ENCODE results near the gene CSF3.

Gene CSF3

DNA sequence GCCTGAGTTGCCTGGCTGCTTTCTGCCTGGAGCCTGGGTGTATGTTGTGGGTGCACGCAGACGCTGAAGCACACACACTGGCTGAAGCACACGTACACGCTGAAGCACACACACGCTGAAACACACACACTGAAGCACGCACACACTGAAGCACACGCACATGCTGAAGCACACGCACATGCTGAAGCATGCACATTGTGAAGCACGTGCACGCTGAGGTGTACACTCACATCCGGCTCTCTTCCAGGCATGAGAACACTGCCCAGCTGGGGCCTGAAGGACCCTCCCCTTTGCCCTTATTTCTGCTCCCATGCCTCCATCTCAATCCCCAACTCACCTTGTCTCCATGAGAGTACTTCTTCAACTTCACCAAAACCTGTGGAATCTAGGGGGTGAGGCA lies 16.5 kb downstream of the CSF3 start:
- TF ChIP-seq ARNTL (CRISPR knock-in tag; IDR thresholded peaks at IDR 0.05; ENCODE audit: borderline replicate concordance, low read depth) (no peak), ESRRG (CRISPR knock-in tag; IDR thresholded peaks at IDR 0.05) (no peak), ISL1 (CRISPR knock-in tag; IDR thresholded peaks at IDR 0.05) (no peak), CSDC2 (CRISPR knock-in tag; IDR thresholded peaks at IDR 0.05) (no peak), SNAI2 (CRISPR knock-in tag; IDR thresholded peaks at IDR 0.05) (no peak), ZNF70 (CRISPR knock-in tag; IDR thresholded peaks at IDR 0.05) (no peak), TOX (CRISPR knock-in tag; IDR thresholded peaks at IDR 0.05; ENCODE audit: borderline replicate concordance) (no peak), ZFP30 (CRISPR knock-in tag; IDR thresholded peaks at IDR 0.05) (no peak), ZNF565 (CRISPR knock-in tag; conservative IDR thresholded peaks at IDR 0.05; ENCODE audit: low read depth) (no peak), TCF4 (CRISPR knock-in tag; IDR thresholded peaks at IDR 0.05; ENCODE audit: borderline replicate concordance) (no peak), GLIS3 (CRISPR knock-in tag; IDR thresholded peaks at IDR 0.05) (no peak)
- TF ChIP-seq, protein P1, sequence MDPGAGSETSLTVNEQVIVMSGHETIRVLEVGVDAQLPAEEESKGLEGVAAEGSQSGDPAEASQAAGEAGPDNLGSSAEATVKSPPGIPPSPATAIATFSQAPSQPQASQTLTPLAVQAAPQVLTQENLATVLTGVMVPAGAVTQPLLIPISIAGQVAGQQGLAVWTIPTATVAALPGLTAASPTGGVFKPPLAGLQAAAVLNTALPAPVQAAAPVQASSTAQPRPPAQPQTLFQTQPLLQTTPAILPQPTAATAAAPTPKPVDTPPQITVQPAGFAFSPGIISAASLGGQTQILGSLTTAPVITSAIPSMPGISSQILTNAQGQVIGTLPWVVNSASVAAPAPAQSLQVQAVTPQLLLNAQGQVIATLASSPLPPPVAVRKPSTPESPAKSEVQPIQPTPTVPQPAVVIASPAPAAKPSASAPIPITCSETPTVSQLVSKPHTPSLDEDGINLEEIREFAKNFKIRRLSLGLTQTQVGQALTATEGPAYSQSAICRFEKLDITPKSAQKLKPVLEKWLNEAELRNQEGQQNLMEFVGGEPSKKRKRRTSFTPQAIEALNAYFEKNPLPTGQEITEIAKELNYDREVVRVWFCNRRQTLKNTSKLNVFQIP (CRISPR knock-in tag; IDR thresholded peaks at IDR 0.05; ENCODE audit: borderline replicate concordance, low read depth), result no peak
- TF ChIP-seq, protein P2, sequence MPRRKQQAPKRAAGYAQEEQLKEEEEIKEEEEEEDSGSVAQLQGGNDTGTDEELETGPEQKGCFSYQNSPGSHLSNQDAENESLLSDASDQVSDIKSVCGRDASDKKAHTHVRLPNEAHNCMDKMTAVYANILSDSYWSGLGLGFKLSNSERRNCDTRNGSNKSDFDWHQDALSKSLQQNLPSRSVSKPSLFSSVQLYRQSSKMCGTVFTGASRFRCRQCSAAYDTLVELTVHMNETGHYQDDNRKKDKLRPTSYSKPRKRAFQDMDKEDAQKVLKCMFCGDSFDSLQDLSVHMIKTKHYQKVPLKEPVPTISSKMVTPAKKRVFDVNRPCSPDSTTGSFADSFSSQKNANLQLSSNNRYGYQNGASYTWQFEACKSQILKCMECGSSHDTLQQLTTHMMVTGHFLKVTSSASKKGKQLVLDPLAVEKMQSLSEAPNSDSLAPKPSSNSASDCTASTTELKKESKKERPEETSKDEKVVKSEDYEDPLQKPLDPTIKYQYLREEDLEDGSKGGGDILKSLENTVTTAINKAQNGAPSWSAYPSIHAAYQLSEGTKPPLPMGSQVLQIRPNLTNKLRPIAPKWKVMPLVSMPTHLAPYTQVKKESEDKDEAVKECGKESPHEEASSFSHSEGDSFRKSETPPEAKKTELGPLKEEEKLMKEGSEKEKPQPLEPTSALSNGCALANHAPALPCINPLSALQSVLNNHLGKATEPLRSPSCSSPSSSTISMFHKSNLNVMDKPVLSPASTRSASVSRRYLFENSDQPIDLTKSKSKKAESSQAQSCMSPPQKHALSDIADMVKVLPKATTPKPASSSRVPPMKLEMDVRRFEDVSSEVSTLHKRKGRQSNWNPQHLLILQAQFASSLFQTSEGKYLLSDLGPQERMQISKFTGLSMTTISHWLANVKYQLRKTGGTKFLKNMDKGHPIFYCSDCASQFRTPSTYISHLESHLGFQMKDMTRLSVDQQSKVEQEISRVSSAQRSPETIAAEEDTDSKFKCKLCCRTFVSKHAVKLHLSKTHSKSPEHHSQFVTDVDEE (CRISPR knock-in tag; IDR thresholded peaks at IDR 0.05), result no peak
- TF ChIP-seq, protein P3, sequence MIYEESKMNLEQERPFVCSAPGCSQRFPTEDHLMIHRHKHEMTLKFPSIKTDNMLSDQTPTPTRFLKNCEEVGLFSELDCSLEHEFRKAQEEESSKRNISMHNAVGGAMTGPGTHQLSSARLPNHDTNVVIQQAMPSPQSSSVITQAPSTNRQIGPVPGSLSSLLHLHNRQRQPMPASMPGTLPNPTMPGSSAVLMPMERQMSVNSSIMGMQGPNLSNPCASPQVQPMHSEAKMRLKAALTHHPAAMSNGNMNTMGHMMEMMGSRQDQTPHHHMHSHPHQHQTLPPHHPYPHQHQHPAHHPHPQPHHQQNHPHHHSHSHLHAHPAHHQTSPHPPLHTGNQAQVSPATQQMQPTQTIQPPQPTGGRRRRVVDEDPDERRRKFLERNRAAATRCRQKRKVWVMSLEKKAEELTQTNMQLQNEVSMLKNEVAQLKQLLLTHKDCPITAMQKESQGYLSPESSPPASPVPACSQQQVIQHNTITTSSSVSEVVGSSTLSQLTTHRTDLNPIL (CRISPR knock-in tag; IDR thresholded peaks at IDR 0.05; ENCODE audit: low read depth), result no peak
- ATAC-seq, result no peak

DNA sequence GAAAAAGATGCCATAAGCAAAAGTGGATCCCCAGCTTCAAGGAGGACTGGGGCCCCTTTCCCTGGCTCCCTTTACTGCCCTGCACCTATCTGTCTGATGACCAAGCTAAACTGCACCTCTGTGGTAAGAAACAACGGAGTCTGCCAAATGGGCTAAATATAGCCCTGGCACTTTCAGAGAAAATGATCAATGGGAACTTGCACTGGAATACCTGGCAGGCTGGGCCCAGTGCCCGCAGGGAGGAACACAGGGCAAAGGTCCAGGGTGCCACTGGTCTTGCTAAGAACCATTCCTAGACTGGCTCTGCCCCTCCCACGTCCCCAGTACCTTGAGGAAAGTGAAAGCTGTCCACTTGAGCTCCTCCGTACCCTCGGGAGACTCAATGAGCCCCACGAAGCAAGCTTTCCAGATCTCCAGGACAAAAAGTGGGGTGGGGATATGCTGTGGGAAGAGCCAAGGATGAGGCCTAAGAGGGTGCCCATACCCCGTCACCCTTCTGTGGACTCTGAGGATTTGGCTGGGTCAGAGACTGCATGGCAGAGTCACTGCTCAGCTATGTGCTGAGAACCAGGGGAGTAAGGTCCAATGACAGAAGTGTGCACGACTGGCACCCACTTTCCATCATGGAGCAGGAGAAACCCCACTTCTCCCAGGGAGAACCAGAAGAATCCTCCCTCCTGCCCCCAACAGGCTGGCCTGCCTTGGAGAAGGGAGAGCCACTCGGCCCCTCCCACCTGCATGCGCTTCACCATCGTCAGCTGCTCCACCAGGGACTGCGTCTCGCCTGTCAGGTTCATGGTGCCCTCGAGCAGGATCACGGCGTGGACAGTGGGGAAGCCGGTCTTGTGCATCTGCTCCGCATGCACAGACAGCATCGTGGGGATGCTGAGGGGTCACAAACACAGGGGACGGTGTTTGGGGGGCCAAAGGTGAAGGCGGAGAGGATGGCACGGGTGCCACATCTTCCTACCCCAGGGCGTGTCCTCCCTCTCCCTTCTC lies 17.4 kb downstream of the CSF3 start:
- TF ChIP-seq ZNF565 (CRISPR knock-in tag; conservative IDR thresholded peaks at IDR 0.05; ENCODE audit: low read depth), result no peak
- TF ChIP-seq ISL1 (CRISPR knock-in tag; IDR thresholded peaks at IDR 0.05), result no peak
- TF ChIP-seq TOX (CRISPR knock-in tag; IDR thresholded peaks at IDR 0.05; ENCODE audit: borderline replicate concordance), result no peak
- no peak for TF ChIP-seq PPARA (CRISPR knock-in tag; IDR thresholded peaks at IDR 0.05; ENCODE audit: borderline replicate concordance)
- TF ChIP-seq TCF4 (CRISPR knock-in tag; IDR thresholded peaks at IDR 0.05; ENCODE audit: borderline replicate concordance), result no peak
- TF ChIP-seq ZNF70 (CRISPR knock-in tag; IDR thresholded peaks at IDR 0.05), result no peak
- no peak for TF ChIP-seq CSDC2 (CRISPR knock-in tag; IDR thresholded peaks at IDR 0.05)
- TF ChIP-seq OSR1 (CRISPR knock-in tag; IDR thresholded peaks at IDR 0.05), result no peak
- TF ChIP-seq BACH2 (CRISPR knock-in tag; IDR thresholded peaks at IDR 0.05; ENCODE audit: borderline replicate concordance), result no peak
- TF ChIP-seq, protein P4, sequence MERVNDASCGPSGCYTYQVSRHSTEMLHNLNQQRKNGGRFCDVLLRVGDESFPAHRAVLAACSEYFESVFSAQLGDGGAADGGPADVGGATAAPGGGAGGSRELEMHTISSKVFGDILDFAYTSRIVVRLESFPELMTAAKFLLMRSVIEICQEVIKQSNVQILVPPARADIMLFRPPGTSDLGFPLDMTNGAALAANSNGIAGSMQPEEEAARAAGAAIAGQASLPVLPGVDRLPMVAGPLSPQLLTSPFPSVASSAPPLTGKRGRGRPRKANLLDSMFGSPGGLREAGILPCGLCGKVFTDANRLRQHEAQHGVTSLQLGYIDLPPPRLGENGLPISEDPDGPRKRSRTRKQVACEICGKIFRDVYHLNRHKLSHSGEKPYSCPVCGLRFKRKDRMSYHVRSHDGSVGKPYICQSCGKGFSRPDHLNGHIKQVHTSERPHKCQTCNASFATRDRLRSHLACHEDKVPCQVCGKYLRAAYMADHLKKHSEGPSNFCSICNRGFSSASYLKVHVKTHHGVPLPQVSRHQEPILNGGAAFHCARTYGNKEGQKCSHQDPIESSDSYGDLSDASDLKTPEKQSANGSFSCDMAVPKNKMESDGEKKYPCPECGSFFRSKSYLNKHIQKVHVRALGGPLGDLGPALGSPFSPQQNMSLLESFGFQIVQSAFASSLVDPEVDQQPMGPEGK (CRISPR knock-in tag; IDR thresholded peaks at IDR 0.05; ENCODE audit: borderline replicate concordance), result no peak
- TF ChIP-seq GLIS3 (CRISPR knock-in tag; IDR thresholded peaks at IDR 0.05), result no peak
- no peak for TF ChIP-seq RARB (CRISPR knock-in tag; IDR thresholded peaks at IDR 0.05)
- TF ChIP-seq ZFP30 (CRISPR knock-in tag; IDR thresholded peaks at IDR 0.05), result no peak
- TF ChIP-seq ZC3H10 (CRISPR knock-in tag; IDR thresholded peaks at IDR 0.05), result no peak
- no peak for TF ChIP-seq SNAI2 (CRISPR knock-in tag; IDR thresholded peaks at IDR 0.05)
- no peak for TF ChIP-seq ZFP3 (CRISPR knock-in tag; IDR thresholded peaks at IDR 0.05)
- TF ChIP-seq, protein P2 (CRISPR knock-in tag; IDR thresholded peaks at IDR 0.05), result no peak
- TF ChIP-seq ESRRG (CRISPR knock-in tag; IDR thresholded peaks at IDR 0.05), result no peak
- no peak for ATAC-seq

Measured in SK-N-SH treated with all-trans-retinoic acid at 6 μM for 48 hours (cell line).